NCI-H1436 (cell line): Measurements from ENCODE around the gene LPCAT3.
A peak's percentile ranks its signal among the peaks of the same experiment; 100 is the strongest.
"Not testable (repeated sequence)": the region's sequence is repeated elsewhere in the genome, so short reads cannot be mapped to it uniquely, and the experiment has no call there.

Experiments used
- DNase-seq: peaks from one replicate; lab custom pipeline; 2025; lab: John Stamatoyannopoulos, UW

The LPCAT3 gene

GRCh38 chr12:7035463-7035862 is 17.2 kb upstream of the LPCAT3 start:
- no peak for DNase-seq

- DNase-seq, result no peak
Measured at GRCh38 chr12:7034464-7034863, 16.2 kb upstream of the LPCAT3 start.

- DNase-seq, result no peak
Measured at GRCh38 chr12:7032990-7033389, 14.7 kb upstream of the LPCAT3 start.

GRCh38 chr12:7031306-7031705 is 13.0 kb upstream of the LPCAT3 start:
- DNase-seq, result no peak

GRCh38 chr12:7026854-7027253 is 8.6 kb upstream of the LPCAT3 start:
- DNase-seq, result no peak

- no peak for DNase-seq
Measured at GRCh38 chr12:7023114-7023513, 4.8 kb upstream of the LPCAT3 start.

- no peak for DNase-seq
Measured at GRCh38 chr12:7021956-7022355, 3.7 kb upstream of the LPCAT3 start.

- no peak for DNase-seq
Measured at GRCh38 chr12:7019043-7019569, 830 bp upstream of the LPCAT3 start.

- DNase-seq, result peak; percentile 72
Measured at GRCh38 chr12:7017870-7018349, 366 bp downstream of the LPCAT3 start.

- no peak for DNase-seq
Measured at GRCh38 chr12:7016958-7017571, 1.2 kb downstream of the LPCAT3 start.

- DNase-seq, result no peak
Measured at GRCh38 chr12:7015555-7016370, 2.5 kb downstream of the LPCAT3 start.

GRCh38 chr12:7013101-7013500 is 5.2 kb downstream of the LPCAT3 start:
- no peak for DNase-seq

GRCh38 chr12:7012024-7012607 is 6.2 kb downstream of the LPCAT3 start:
- DNase-seq, result no peak

GRCh38 chr12:7011398-7011797 is 6.9 kb downstream of the LPCAT3 start:
- DNase-seq, result not testable (repeated sequence)

GRCh38 chr12:7009512-7009911 is 8.8 kb downstream of the LPCAT3 start:
- no peak for DNase-seq

GRCh38 chr12:7008864-7009263 is 9.4 kb downstream of the LPCAT3 start:
- DNase-seq, result no peak

- no peak for DNase-seq
Measured at GRCh38 chr12:7006639-7007038, 11.6 kb downstream of the LPCAT3 start.

GRCh38 chr12:7005311-7005710 is 13.0 kb downstream of the LPCAT3 start:
- no peak for DNase-seq

GRCh38 chr12:7004840-7005239 is 13.4 kb downstream of the LPCAT3 start:
- DNase-seq, result no peak

GRCh38 chr12:7004287-7004803 is 13.9 kb downstream of the LPCAT3 start:
- no peak for DNase-seq

- DNase-seq, result no peak
Measured at GRCh38 chr12:7001921-7002591, 16.2 kb downstream of the LPCAT3 start.
